Ovary (tissue), 9 donors: ENCODE measurements around the gene EBF3. TPM values are rescaled to one million over a fixed set of nuclear protein-coding genes. Genes with fewer than 3 reads are reported as not detected.

ENCODE experiments used
- DNase-seq, 5 donors: peaks; one replicate each; pipeline ENCODE4 v3.0.0-alpha.2; 2019 to 2020
- H3K27ac ChIP-seq, 2 donors: fragments of 200-600 bp; one replicate each; pipeline versions ENCODE4 v1.5.1 to v1.8.0; 2019 to 2022
- H3K27me3 ChIP-seq: fragments of 200-600 bp; one replicate; pipeline ENCODE4 v1.8.0; 2022
- H3K36me3 ChIP-seq: fragments of 200-600 bp; sonication (generic); one replicate; pipeline ENCODE4 v1.5.1; 2019
- H3K4me1 ChIP-seq: one replicate; pipeline ENCODE4 v1.8.1; 2013; ENCODE audit warnings: mild to moderate bottlenecking, moderate library complexity; ENCODE audit not compliant: insufficient read depth
- H3K4me3 ChIP-seq: fragments of 200-600 bp; sonication (generic); one replicate; pipeline ENCODE4 v1.5.1; 2017
- H3K9me3 ChIP-seq, 2 donors: fragments of 200-600 bp in 1 of 2; sonication (generic) in 1 of 2; one replicate each; pipeline versions ENCODE4 v1.5.1 to v1.8.1; 2013 to 2019; ENCODE audit warnings: mild to moderate bottlenecking in 1 of 2, moderate library complexity in 1 of 2
- EP300 ChIP-seq: sonication (generic); formaldehyde crosslinking; IDR thresholded peaks from one replicate; pipeline ENCODE4 v1.6.1; 2017; ENCODE audit warnings: antibody characterized with exemption
- POLR2A ChIP-seq: fragments of 450-650 bp; IDR thresholded peaks from one replicate; pipeline ENCODE4 v1.6.1; 2017; ENCODE audit warnings: antibody characterized with exemption, mild to moderate bottlenecking, moderate library complexity
- whole genome bisulfite sequencing, 3 donors: extraction: QIAGEN DNeasy Blood & Tissue Kit in 1 of 3; methylation state at CpG; one replicate each; pipeline versions ENCODE4 v1.1.5 to v1.1.7; 2013 to 2017; 5-methylcytosine and 5-hydroxymethylcytosine counted together
- intact Hi-C, 4 donors: fragments of 100-400 bp; cut with DNase I; formaldehyde crosslinking; loops; one replicate each; pipeline versions ENCODE4 v1.11.0 to v1.15.1; 2022 to 2023
- polyA plus RNA-seq, 2 donors: library from polyadenylated mRNA; stranded (reverse); fragments of 200-250 nt in 1 of 2; fragments of 350-450 nt in 1 of 2; fragmentation: Illumina TruSeq in 1 of 2; extraction: RNeasy Lipid Tissue Mini Kit (QIAGEN cat#74804) in 1 of 2; gene quantifications; one replicate each; pipeline ENCODE4 v1.2.3, GENCODE V29; 2013 to 2014
- total RNA-seq, 7 donors: library from RNA; depleted of rRNA in 2 of 7; stranded (reverse); fragments of >200 nt in 2 of 7; fragmentation: NEBNext Ultra II Directional in 3 of 7; extraction: Animal tissue kit (Norgen Biotek cat#: 25700) in 3 of 7; gene quantifications; one replicate each; pipeline versions ENCODE4 v1.1.0 to v1.2.4, GENCODE V29; 2016 to 2023
- TF ChIP-seq, protein P1 (sequence below), 3 donors: fragments of 450-650 bp in 2 of 3; fragments of 200-600 bp in 1 of 3; IDR thresholded peaks; one replicate each; pipeline versions ENCODE4 v1.5.1 to v1.8.0; 2016 to 2022; ENCODE audit warnings: antibody characterized with exemption in 3 of 3, mild to moderate bottlenecking in 1 of 3
- donor health status: DM: no; HTN: no; CAD: no; lungs with moderate emphysema.
- donor health status: DM: no; HTN: no; CAD: no.
- donor health status: Bipolar disorder and iron deficiency.
- donor health status: DM: yes; HTN: yes; CAD: no.
- donor health status: DM: no; HTN: no; CAD: no.
- donor health status: DM: yes; HTN: yes; CAD: no.

Gene EBF3
- total and polyA plus RNA-seq, 9 donors = 0.15 to 3.6 (median 0.79) TPM

DNA sequence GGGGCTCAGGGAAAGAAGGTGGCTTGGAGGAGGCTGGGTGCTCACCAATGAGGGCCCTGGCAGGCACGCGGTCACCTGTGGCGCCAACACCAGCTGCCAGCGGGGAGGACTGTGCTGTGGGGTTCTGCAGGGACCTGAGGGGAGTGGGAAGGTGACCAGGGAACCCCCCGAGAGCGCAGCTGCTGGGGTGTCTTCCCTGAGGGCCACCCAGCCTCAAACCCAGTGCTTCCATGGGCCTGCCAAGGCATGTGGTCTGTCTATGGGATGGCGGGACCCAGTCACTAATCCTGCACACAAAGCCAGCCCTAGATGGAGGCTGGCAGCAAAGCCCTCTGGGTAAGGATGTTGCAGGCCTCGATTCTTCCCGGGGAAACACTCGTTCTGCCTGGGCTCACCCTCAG is 117.1 kb downstream of the EBF3 start:
- H3K27ac ChIP-seq = no peak overlapping the region
- no peak overlapping the region for H3K4me3 ChIP-seq
- TF ChIP-seq, protein P1, sequence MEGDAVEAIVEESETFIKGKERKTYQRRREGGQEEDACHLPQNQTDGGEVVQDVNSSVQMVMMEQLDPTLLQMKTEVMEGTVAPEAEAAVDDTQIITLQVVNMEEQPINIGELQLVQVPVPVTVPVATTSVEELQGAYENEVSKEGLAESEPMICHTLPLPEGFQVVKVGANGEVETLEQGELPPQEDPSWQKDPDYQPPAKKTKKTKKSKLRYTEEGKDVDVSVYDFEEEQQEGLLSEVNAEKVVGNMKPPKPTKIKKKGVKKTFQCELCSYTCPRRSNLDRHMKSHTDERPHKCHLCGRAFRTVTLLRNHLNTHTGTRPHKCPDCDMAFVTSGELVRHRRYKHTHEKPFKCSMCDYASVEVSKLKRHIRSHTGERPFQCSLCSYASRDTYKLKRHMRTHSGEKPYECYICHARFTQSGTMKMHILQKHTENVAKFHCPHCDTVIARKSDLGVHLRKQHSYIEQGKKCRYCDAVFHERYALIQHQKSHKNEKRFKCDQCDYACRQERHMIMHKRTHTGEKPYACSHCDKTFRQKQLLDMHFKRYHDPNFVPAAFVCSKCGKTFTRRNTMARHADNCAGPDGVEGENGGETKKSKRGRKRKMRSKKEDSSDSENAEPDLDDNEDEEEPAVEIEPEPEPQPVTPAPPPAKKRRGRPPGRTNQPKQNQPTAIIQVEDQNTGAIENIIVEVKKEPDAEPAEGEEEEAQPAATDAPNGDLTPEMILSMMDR (IDR thresholded peaks at IDR 0.05) = no peak
- no peak for TF ChIP-seq POLR2A
- no peak for TF ChIP-seq EP300
- WGBS, 3 donors = 81 to 82% (median 82%) methylated on average over 10 of the region's 10 CpGs
- no peaks in the 10 kb centered on the region for H3K27me3 ChIP-seq
- H3K36me3 ChIP-seq = no peaks in the 10 kb centered on the region
- intact Hi-C loops = no loop called here
- H3K4me1 ChIP-seq = no peaks in the 10 kb centered on the region
- H3K9me3 ChIP-seq = no peaks in the 10 kb centered on the region
- DNase-seq = no peak

DNA sequence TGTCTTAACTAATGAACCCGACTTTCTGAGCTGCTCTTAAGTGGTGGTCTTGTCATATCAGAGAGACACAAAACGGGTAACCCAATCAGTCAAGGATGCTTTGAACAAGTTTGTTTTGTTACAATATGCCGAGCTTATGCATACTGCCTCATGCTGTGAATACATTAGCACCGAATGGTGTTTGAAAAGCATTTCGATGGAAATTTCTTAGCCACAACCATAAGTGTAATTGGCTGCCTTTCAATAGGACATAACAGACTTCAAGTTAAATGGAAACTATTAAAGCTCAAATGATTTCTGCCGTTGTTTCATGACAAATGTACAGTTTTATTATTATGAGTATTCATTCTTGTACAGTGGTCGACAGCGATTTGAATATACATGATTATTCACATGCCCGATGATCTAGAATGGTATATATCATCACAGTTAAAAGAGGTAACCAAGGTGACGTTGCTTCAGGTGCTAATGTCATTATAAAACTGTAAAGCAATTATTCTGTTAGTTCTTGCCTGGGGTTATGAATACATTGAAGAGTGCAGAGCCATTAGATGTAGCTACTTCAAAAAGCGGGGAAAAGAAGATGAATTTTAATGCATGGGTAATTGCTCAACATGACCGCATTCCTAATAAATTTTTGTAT is 118.8 kb downstream of the EBF3 start:
- intact Hi-C loops = no loop called here
- Histone ChIP-seq H3K4me3 (no peak overlapping the region), H3K9me3 (no peaks in the 10 kb centered on the region), H3K4me1 (no peaks in the 10 kb centered on the region), H3K27ac (no peak overlapping the region), H3K36me3 (no peaks in the 10 kb centered on the region), H3K27me3 (no peaks in the 10 kb centered on the region)
- TF ChIP-seq, protein P1 (IDR thresholded peaks at IDR 0.05) = no peak
- no peak for TF ChIP-seq EP300
- no peak for TF ChIP-seq POLR2A
- 75 to 80% (median 79%) methylated on average over 12 of the region's 12 CpGs for WGBS, 3 donors
- no peak for DNase-seq

DNA sequence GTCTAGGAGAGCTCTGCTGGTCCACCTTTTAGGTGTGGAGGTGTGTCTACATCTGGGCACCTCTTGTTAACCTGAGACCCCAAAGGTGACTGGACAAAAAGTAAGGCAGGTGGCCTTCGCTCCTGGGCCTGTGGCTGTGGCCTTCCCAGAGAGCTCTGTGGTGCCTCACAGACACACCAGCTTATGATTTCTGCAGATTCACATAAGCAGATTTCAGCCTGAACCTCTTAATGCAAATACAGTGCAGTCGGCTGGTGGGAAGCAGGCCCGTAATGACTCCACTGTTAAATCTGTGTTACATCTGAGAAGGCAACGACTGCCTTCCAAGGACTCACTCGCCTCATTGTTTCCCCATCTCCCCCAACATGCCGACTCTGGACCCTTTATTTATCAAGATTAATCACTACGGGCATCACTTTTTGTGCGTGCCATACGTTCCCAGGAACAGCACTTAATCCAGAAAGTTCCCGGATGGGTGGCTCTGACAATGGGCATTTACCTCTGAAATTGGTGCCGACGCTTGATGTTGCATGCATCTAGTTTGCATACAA is 119.8 kb downstream of the EBF3 start:
- no peaks in the 10 kb centered on the region for H3K27me3 ChIP-seq
- no peaks in the 10 kb centered on the region for H3K4me1 ChIP-seq
- 84 to 89% (median 85%) methylated on average over 12 of the region's 12 CpGs for WGBS, 3 donors
- no peak overlapping the region for H3K4me3 ChIP-seq
- no peak for TF ChIP-seq EP300
- TF ChIP-seq, protein P1 (IDR thresholded peaks at IDR 0.05) = no peak
- TF ChIP-seq POLR2A = no peak
- DNase-seq = no peak
- no peaks in the 10 kb centered on the region for H3K9me3 ChIP-seq
- no peaks in the 10 kb centered on the region for H3K36me3 ChIP-seq
- intact Hi-C loops = no loop called here
- H3K27ac ChIP-seq = no peak overlapping the region

DNA sequence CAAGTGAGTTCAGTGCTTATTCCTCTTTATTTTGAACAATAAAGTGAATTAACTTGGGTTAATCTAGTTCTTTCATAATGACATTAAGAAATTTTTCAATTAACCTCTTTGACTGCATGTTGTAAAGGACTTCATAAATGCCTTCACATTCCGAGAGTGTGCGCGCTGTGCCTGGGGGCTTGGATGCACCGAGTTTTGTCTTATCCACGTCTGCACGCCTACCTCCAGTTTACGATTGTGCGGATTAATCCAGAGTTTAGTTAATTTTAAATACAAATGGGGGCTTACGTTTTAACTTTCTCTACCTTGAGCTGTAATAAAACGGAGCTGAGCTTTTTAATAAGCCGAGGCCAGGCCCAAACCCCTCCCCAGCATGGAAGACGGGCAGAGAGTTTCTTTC is 120.4 kb downstream of the EBF3 start:
- no peaks in the 10 kb centered on the region for H3K36me3 ChIP-seq
- WGBS, 3 donors = 89 to 91% (median 90%) methylated on average over 12 of the region's 12 CpGs
- no peaks in the 10 kb centered on the region for H3K27me3 ChIP-seq
- intact Hi-C loops = no loop called here
- TF ChIP-seq POLR2A (no peak), EP300 (no peak)
- no peaks in the 10 kb centered on the region for H3K9me3 ChIP-seq
- H3K4me3 ChIP-seq = no peak overlapping the region
- no peak overlapping the region for H3K27ac ChIP-seq
- H3K4me1 ChIP-seq = no peaks in the 10 kb centered on the region
- DNase-seq = no peak

DNA sequence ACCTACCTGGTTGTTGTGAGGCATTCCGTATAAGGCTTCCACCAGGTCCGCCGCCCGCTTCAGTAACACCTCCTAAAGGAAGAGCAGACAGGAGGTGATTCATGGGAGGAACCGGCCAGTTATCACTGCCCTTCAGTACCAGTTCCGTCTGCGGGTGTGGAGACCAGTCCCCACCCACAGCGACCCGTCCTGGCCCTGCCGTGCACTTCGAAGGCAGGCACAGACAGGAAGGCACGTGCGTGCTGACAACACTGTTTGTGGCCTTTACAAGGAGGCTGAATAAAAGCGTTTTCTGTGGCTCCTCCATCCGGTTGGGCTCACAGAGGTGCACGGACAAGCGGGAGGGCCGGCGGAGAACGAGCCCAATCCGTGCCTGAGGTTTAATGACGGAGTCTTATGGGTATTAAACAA is 120.9 kb downstream of the EBF3 start:
- Histone ChIP-seq H3K4me1 (no peaks in the 10 kb centered on the region), H3K27ac (no peak overlapping the region), H3K9me3 (no peaks in the 10 kb centered on the region), H3K27me3 (no peaks in the 10 kb centered on the region), H3K36me3 (no peaks in the 10 kb centered on the region), H3K4me3 (no peak overlapping the region)
- DNase-seq = no peak
- intact Hi-C loops = no loop called here
- TF ChIP-seq, protein P1 (IDR thresholded peaks at IDR 0.05) = no peak
- TF ChIP-seq POLR2A (no peak), EP300 (no peak)
- 86 to 88% (median 86%) methylated on average over 22 of the region's 22 CpGs for WGBS, 3 donors
